ENCODE results near the gene CCDC92.

GRCh38 chr12:124015494-124016461, 43.1 kb upstream of the CCDC92 start:
- no peak for TF ChIP-seq POLR2A (IDR thresholded peaks at IDR 0.05; ENCODE audit: control extremely low read depth in 1 of 2, low read depth in 2 of 2, low read length in 2 of 2)
- TF ChIP-seq MAFK (IDR thresholded peaks at IDR 0.05; ENCODE audit: low read depth, low read length), result no peak
- TF ChIP-seq POLR2AphosphoS5 (IDR thresholded peaks at IDR 0.05; ENCODE audit: low read depth, low read length), result no peak
- no peak for TF ChIP-seq CTCF (IDR thresholded peaks at IDR 0.05; ENCODE audit: control extremely low read depth in 1 of 3, insufficient read depth in 1 of 3, low read depth in 1 of 3, low read length in 3 of 3)
- no peak for TF ChIP-seq ZNF274 (IDR thresholded peaks at IDR 0.05; ENCODE audit: borderline replicate concordance, extremely low read depth, low read length)
- TF ChIP-seq YY1 (IDR thresholded peaks at IDR 0.05; ENCODE audit: low read depth, low read length), result no peak
- no peak for TF ChIP-seq CHD7 (IDR thresholded peaks at IDR 0.05; ENCODE audit: insufficient replicate concordance, low read length)
- TF ChIP-seq CHD2 (IDR thresholded peaks at IDR 0.05; ENCODE audit: low read length), result no peak
- TF ChIP-seq E2F6 (IDR thresholded peaks at IDR 0.05), result no peak
